Transverse colon (tissue), 4 donors: ENCODE results near the gene FAM120B.

Experiments
- EP300 ChIP-seq: sonication (generic); formaldehyde crosslinking; IDR thresholded peaks from one replicate; pipeline ENCODE4 v1.6.1; 2017; ENCODE audit warnings: antibody characterized with exemption, low read depth
- POLR2A ChIP-seq: fragments of 450-650 bp; IDR thresholded peaks from one replicate; pipeline ENCODE4 v1.6.1; 2016; ENCODE audit warnings: antibody characterized with exemption, mild to moderate bottlenecking, moderate library complexity
- POLR2AphosphoS5 ChIP-seq, 3 donors: sonication (generic); formaldehyde crosslinking; IDR thresholded peaks; one replicate each; pipeline ENCODE4 v1.6.1; 2016; ENCODE audit warnings: antibody characterized with exemption in 3 of 3
- TF ChIP-seq, protein P1 (sequence below), 5 experiments: fragments of 200-600 bp in 3 of 5; fragments of 450-650 bp in 2 of 5; sonication (generic) in 3 of 5; IDR thresholded peaks; 1 replicate in 2 of 5; 2 replicates in 3 of 5; pipeline ENCODE4 v1.5.1; 2016 to 2017; ENCODE audit warnings: antibody characterized with exemption in 5 of 5, inconsistent platforms in 3 of 5, mild to moderate bottlenecking in 2 of 5, moderate library complexity in 1 of 5

- TF ChIP-seq, protein P1, sequence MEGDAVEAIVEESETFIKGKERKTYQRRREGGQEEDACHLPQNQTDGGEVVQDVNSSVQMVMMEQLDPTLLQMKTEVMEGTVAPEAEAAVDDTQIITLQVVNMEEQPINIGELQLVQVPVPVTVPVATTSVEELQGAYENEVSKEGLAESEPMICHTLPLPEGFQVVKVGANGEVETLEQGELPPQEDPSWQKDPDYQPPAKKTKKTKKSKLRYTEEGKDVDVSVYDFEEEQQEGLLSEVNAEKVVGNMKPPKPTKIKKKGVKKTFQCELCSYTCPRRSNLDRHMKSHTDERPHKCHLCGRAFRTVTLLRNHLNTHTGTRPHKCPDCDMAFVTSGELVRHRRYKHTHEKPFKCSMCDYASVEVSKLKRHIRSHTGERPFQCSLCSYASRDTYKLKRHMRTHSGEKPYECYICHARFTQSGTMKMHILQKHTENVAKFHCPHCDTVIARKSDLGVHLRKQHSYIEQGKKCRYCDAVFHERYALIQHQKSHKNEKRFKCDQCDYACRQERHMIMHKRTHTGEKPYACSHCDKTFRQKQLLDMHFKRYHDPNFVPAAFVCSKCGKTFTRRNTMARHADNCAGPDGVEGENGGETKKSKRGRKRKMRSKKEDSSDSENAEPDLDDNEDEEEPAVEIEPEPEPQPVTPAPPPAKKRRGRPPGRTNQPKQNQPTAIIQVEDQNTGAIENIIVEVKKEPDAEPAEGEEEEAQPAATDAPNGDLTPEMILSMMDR (IDR thresholded peaks at IDR 0.05), result no peak
- TF ChIP-seq EP300, result no peak
- TF ChIP-seq POLR2A, result no peak
- no peak for TF ChIP-seq POLR2AphosphoS5 (IDR thresholded peaks at IDR 0.05)
Measured at GRCh38 chr6:170403451-170403850, 96.9 kb downstream of the FAM120B start.
